GM19463 (cell line): ENCODE results near the gene CLEC7A.

ENCODE experiments used
- ATAC-seq: cut with Tn5 transposase; IDR thresholded peaks from one replicate; pipeline ENCODE4 v1.9.1; 2021; ENCODE audit warnings: mild to moderate bottlenecking, moderate library complexity; ENCODE audit not compliant: unreplicated experiment

The CLEC7A gene

DNA sequence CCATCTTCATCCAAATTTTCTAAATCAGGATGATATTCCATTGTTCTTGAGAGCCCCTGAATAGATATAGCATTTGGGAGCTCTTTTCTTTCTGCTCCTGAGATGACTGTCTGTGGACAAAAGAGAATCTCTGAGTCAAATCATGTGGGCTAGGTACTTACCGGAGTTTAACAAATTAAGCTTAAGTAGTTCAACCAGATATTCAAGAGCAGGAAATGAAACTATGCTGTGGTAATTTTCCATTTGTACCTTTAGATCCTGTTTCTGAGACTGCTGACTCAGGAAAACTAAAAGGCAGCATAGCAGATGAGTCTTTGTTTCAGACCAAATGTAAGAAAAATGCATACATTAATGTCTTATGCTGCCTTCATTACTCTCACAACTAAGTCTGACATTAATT, at the start of gene CLEC7A:
CLEC7A (minus strand) TSS at position 158 of the 400 bp plus-strand sequence; CDS start at position 41, 117 bp downstream.
- peak; percentile 95 for ATAC-seq

GRCh38 chr12:10179776-10180181, 49.8 kb upstream of the CLEC7A start:
- ATAC-seq = no peak

- no peak for ATAC-seq
Measured at GRCh38 chr12:10178821-10179220, 48.8 kb upstream of the CLEC7A start, which contains the start of gene TMEM52B. Gene TMEM52B, plus strand, starts transcription at chr12:10179032. Its CDS starts 543 bp downstream, at chr12:10179575.

- ATAC-seq = no peak
Measured at GRCh38 chr12:10175846-10176636, 46.0 kb upstream of the CLEC7A start.

DNA sequence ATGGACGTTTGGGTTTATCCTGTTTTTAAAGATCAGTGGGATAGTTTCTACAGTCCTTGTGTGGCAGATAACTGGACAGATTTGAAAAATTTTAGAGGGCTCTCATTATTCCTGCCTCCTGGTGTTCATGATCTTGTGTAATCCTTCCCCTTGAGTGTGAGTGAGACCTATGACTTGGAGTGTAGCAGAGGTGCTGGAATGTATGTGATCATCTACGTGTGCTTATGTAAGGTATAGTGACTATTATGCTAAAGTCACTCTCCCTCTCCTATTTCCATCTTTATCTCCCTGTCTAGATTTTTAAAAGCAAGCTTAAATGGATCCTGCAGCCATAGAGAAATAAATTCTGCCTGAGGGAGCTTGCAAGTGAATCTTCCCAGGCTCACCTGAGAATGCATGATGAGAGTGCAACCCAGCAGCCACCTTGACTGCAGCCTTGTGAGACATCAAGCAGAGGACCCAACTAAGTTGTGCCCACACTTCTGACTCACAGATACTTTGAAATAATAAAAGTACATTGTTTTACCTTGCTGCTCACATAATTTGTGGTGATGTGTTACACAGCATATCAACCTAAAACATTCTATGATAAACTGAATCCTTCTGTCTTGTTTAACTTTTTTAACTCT, 45.1 kb upstream of the CLEC7A start:
- ATAC-seq = no peak

DNA sequence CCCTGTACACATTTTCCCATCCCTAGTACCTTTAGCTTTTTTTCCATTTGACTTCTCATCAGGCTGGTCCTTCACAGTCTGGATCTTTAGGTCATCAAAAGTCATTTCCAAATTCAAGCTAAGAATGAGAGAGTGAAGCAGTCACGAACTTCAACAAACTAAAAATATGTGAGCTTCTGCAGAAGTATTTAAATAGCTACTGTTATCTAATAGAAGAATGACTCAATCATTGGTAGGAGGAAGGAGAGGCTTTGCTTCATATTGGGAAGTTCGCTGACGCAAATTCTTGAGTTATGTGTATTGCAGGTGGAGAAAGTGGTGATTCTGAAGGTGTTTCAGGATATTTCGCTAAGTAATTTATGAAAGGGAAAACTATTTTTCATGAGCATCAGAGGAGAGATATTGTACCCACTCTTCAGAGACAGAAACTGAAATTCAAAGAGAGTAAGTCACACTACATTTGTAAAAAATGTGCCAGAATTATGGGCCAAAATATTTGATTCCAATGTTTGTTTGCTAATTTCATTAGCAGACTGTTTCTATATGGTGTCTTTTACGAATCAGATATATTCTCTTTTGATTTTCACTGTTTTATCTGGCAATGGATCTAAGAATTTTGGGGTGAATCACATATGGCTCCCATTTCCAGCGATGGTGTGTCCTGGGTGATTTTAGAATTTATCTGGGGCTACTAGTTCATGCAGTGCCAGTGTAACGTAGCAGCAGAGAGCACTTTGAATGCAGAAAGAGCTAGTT, 42.2 kb upstream of the CLEC7A start, which contains the start of gene OLR1:
OLR1 (minus strand) TSS at position 160 of the 756 bp plus-strand sequence; CDS start at position 105, 55 bp downstream.
- ATAC-seq = no peak

GRCh38 chr12:10170216-10170615, 40.2 kb upstream of the CLEC7A start:
- ATAC-seq = no peak

- ATAC-seq = no peak
Measured at GRCh38 chr12:10169104-10169503, 39.1 kb upstream of the CLEC7A start.

GRCh38 chr12:10167599-10167998, 37.6 kb upstream of the CLEC7A start:
- ATAC-seq = no peak

- no peak for ATAC-seq
Measured at GRCh38 chr12:10165421-10165820, 35.4 kb upstream of the CLEC7A start.

DNA sequence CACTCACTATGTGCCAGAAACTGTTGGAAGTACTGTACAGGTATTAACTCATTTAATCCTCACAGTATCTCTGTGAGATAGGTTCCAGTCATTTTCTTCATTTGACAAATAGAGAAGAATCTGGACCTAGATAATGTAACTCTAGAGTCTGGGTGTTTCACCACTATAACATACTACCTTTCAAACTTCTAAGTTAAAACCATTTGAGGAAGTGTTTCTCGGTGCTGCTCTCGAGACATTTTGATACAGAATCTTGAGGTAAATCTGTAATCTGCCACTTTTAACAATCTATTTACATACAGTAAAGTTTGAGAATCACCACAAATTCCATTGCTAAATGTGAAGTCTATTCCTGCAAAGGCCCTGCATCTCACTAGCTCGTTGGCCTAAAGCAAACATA, 33.1 kb upstream of the CLEC7A start:
- no peak for ATAC-seq

DNA sequence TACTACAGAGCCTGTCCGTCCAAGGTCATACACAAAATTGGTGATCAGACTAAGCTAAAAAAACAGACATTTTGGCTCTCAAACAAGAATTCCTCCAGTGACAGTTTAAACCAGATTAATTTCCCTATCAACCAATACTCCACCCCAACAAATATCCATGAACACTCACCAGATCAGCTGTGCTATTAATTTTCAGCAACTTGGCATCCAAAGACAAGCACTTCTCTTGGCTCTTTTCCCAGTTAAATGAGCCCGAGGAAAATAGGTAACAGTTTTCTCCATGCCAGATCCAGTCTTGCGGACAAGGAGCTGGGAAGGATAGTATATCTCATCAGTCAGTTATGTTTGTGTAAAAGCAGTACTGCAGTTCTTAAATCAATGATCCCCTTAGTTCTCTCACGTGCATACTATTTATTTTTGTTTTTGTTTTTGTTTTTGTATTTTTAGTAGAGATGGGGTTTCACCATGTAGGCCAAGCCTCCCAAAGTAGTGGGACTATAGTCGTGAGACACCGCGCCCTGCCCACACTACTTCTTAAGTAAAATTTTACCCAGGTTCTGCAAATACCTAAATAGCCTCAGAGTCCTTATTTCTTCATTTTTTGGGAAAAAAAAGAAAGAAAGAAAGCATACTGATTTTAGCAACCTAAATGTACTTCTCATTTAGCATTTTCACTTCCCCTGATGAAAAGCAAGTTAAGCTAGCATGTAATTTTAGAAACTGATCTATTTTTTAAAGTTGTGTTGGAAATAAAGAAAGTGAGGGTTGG, 30.8 kb upstream of the CLEC7A start:
- ATAC-seq = no peak

DNA sequence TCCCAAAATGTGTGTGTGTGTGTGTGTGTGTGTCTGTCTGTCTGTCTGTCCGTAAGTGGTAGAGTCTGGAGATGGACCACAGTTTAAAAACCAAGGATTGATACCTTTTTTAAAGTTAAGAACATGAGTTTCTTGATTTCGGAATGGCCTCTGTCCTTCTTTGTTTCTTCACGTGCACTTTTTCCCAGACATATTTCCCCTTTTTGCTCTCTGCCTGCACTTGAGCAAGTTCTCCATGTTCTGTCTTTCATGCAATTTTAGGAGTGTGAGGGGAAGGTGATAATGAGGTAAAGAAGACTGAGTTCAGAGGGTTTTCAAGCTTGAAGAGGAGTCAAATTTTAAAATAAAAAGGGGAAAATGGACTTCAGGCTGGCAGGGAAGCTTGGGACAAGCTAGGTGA, 29.3 kb upstream of the CLEC7A start:
- ATAC-seq = no peak

GRCh38 chr12:10158406-10158805, 28.4 kb upstream of the CLEC7A start:
- ATAC-seq = no peak

DNA sequence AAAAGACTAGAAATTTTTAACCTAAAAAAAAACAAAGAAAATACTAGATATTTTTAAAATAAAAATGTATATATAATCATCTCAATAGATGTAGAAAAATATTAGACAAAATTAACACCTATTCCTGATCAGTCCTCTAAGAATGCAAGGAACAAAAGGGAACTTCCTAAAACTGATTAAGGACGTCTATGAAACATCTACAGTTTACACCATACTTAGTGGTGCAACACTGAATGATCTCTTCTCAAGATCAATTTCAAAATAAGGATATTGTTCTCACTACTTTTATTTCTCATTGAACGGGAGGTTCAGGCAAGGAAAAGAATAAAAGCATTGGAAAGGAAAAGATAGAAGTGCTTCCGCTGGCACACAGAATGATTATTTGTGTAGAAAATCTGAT, 26.0 kb upstream of the CLEC7A start:
- ATAC-seq = no peak

- ATAC-seq = no peak
Measured at GRCh38 chr12:10154145-10154496, 24.1 kb upstream of the CLEC7A start.

GRCh38 chr12:10153271-10154144, 23.5 kb upstream of the CLEC7A start:
- ATAC-seq = no peak

DNA sequence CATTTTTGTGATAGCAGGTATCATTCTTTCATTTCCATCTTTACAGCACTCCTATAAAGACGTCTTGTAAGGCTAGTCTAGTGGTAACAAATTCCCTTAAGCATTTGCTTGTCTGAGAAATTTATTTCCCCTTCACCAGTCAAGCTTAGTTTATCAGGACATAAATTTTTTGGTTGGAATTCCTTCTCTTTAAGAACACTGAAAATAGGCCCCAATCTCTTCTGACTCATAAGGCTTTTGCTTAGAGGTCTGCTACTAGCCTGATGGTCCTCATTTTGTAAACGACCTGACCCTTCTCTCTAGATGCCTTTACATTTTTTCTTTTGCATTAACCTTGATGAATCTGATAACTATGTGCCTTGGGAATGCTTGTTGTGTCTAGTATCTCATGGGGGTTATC, 21.6 kb upstream of the CLEC7A start:
- no peak for ATAC-seq

DNA sequence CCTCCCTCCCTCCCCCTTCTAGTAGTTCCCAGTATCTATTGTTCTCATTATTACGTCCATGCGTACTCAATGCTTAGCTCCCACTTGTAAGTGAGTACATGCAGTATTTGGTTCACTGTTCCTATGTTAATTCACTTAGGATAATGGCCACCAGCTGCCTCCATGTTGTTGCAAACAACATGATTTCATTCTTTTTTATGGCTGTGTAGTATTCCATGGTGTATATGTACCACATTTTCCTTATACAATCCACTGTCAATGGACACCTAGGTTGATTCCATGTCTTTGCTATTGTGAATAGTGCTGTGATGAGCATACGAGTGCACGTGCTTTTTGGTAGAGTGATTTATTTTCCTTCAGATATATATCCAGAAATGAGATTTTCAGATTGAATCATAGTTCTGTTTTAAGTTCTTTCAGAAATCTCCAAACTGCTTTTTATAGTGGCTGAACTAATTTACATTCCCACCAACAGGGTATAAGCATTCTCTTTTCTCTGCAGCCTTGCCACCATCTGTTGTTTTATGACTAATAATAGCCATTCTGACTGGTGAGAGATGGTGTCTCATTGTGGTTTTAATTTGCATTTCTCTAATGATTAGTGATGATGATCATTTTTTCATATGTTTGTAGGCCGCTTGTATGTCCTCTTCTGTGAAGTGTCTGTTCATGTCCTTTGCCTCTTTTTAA, 17.9 kb upstream of the CLEC7A start:
- peak; percentile 81 for ATAC-seq
